Epidermal melanocyte (primary cell): ENCODE measurements around the gene MYOF.
"Not testable (repeated sequence)": the region's sequence is repeated elsewhere in the genome, so short reads cannot be mapped to it uniquely, and the experiment has no call there.

Experiments
- DNase-seq: peaks from one replicate; pipeline ENCODE4 v3.0.0; 2011; ENCODE audit warnings: low spot score; ENCODE audit not compliant: insufficient read length

MYOF gene

GRCh38 chr10:93425861-93426260 is 56.3 kb downstream of the MYOF start:
- DNase-seq: no peak

GRCh38 chr10:93422118-93422517 is 60.0 kb downstream of the MYOF start:
- no peak for DNase-seq

- no peak for DNase-seq
Observed at GRCh38 chr10:93420944-93421825, 60.9 kb downstream of the MYOF start.

- no peak for DNase-seq
Observed at GRCh38 chr10:93420091-93420490, 62.0 kb downstream of the MYOF start.

- not testable (repeated sequence) for DNase-seq
Observed at GRCh38 chr10:93419016-93419415, 63.1 kb downstream of the MYOF start.

GRCh38 chr10:93417921-93418320 is 64.2 kb downstream of the MYOF start:
- no peak for DNase-seq

- DNase-seq: no peak
Observed at GRCh38 chr10:93417266-93417665, 64.9 kb downstream of the MYOF start.

- no peak for DNase-seq
Observed at GRCh38 chr10:93416824-93417223, 65.3 kb downstream of the MYOF start.

- DNase-seq: no peak
Observed at GRCh38 chr10:93415693-93416092, 66.4 kb downstream of the MYOF start.

- DNase-seq: no peak
Observed at GRCh38 chr10:93413252-93413689, 68.9 kb downstream of the MYOF start.

GRCh38 chr10:93412801-93413200 is 69.3 kb downstream of the MYOF start:
- no peak for DNase-seq

- no peak for DNase-seq
Observed at GRCh38 chr10:93410697-93411348, 71.3 kb downstream of the MYOF start.

- no peak for DNase-seq
Observed at GRCh38 chr10:93408783-93409182, 73.4 kb downstream of the MYOF start.

- DNase-seq: no peak
Observed at GRCh38 chr10:93406364-93407145, 75.6 kb downstream of the MYOF start.

- DNase-seq: no peak
Observed at GRCh38 chr10:93404048-93404354, 78.1 kb downstream of the MYOF start.

- DNase-seq: no peak
Observed at GRCh38 chr10:93403152-93404047, 78.7 kb downstream of the MYOF start.

- DNase-seq: no peak
Observed at GRCh38 chr10:93402192-93402591, 79.9 kb downstream of the MYOF start.

- no peak for DNase-seq
Observed at GRCh38 chr10:93398528-93398927, 83.6 kb downstream of the MYOF start.

GRCh38 chr10:93397020-93397419 is 85.1 kb downstream of the MYOF start:
- no peak for DNase-seq

- no peak for DNase-seq
Observed at GRCh38 chr10:93393211-93393610, 88.9 kb downstream of the MYOF start.

- DNase-seq: no peak
Observed at GRCh38 chr10:93392121-93392520, 90.0 kb downstream of the MYOF start.
